ENCODE data around the gene LILRA6. TPM values are rescaled to one million over a fixed set of nuclear protein-coding genes. Genes with fewer than 3 reads are reported as not detected.

Gene LILRA6
- total RNA-seq, 1 experiment from 2014 or later: not detected

GRCh38 chr19:54248016-54248601 lies 5.5 kb upstream of the LILRA6 start:
- Histone ChIP-seq H3K9me2 (ENCODE audit: insufficient read depth) (no peaks in the 10 kb centered on the region), H3K4me1 (ENCODE audit: control insufficient read depth in 1 of 2, insufficient read depth in 2 of 2, low read length in 2 of 2) (no peaks in the 10 kb centered on the region), H3K9me3 (ENCODE audit: control insufficient read depth in 1 of 2, insufficient read depth in 1 of 2, low read depth in 1 of 2, low read length in 2 of 2) (no peaks in the 10 kb centered on the region), H3K27ac (ENCODE audit: low read depth, low read length) (no peak overlapping the region), H3K27me3 (ENCODE audit: insufficient read depth, low read length) (peaks cover 7% of the 10 kb centered on the region), H3K79me2 (ENCODE audit: insufficient read depth, low read length) (no peaks in the 10 kb centered on the region), H2AFZ (ENCODE audit: low read depth, low read length, poor library complexity, severe bottlenecking) (no peak overlapping the region), H3K9ac (ENCODE audit: low read length) (no peak overlapping the region), H4K20me1 (ENCODE audit: insufficient read depth) (no peaks in the 10 kb centered on the region), H3K36me3 (ENCODE audit: control insufficient read depth in 1 of 2, insufficient read depth in 2 of 2, low read length in 2 of 2) (no peaks in the 10 kb centered on the region), H3K4me3 (replicated peaks in 1 of 2; ENCODE audit: low read depth in 1 of 2, low read length in 2 of 2) (no peak overlapping the region), H3K4me2 (ENCODE audit: low read length) (no peak overlapping the region)
- no TSS peak for BruUV-seq (replicated peaks)
- ChIA-PET POLR2A (no interaction called here), RAD21 (ENCODE audit: low non-redundant PET in 1 of 2, low total read pairs in 2 of 2, uncharacterized antibody in 2 of 2, unreplicated experiment in 2 of 2) (no interaction called here), CTCF (no interaction called here)
- TF ChIP-seq CTCF (IDR thresholded peaks at IDR 0.05 in 2 of 3, conservative IDR thresholded peaks at IDR 0.05 in 1 of 3; ENCODE audit: borderline replicate concordance in 1 of 3, insufficient read depth in 1 of 3, low read depth in 2 of 3, low read length in 2 of 3) (no peak), MAX (IDR thresholded peaks at IDR 0.05) (no peak), FOSL1 (IDR thresholded peaks at IDR 0.05; ENCODE audit: low read depth) (no peak), TCF7L2 (IDR thresholded peaks at IDR 0.05; ENCODE audit: borderline replicate concordance, extremely low read depth, insufficient read depth, insufficient read length) (no peak), ZFX (IDR thresholded peaks at IDR 0.05) (no peak), EZH2 (IDR thresholded peaks at IDR 0.05) (no peak), POLR2AphosphoS5 (IDR thresholded peaks at IDR 0.05; ENCODE audit: low read depth, low read length) (no peak), POLR2A (IDR thresholded peaks at IDR 0.05; ENCODE audit: borderline replicate concordance, extremely low read depth, insufficient read depth, insufficient read length) (no peak), EZH2phosphoT487 (IDR thresholded peaks at IDR 0.05; ENCODE audit: borderline replicate concordance) (no peak), CEBPB (IDR thresholded peaks at IDR 0.05; ENCODE audit: low read depth) (no peak), SIN3A (IDR thresholded peaks at IDR 0.05; ENCODE audit: low read depth) (no peak)
- TF ChIP-seq, protein P1, sequence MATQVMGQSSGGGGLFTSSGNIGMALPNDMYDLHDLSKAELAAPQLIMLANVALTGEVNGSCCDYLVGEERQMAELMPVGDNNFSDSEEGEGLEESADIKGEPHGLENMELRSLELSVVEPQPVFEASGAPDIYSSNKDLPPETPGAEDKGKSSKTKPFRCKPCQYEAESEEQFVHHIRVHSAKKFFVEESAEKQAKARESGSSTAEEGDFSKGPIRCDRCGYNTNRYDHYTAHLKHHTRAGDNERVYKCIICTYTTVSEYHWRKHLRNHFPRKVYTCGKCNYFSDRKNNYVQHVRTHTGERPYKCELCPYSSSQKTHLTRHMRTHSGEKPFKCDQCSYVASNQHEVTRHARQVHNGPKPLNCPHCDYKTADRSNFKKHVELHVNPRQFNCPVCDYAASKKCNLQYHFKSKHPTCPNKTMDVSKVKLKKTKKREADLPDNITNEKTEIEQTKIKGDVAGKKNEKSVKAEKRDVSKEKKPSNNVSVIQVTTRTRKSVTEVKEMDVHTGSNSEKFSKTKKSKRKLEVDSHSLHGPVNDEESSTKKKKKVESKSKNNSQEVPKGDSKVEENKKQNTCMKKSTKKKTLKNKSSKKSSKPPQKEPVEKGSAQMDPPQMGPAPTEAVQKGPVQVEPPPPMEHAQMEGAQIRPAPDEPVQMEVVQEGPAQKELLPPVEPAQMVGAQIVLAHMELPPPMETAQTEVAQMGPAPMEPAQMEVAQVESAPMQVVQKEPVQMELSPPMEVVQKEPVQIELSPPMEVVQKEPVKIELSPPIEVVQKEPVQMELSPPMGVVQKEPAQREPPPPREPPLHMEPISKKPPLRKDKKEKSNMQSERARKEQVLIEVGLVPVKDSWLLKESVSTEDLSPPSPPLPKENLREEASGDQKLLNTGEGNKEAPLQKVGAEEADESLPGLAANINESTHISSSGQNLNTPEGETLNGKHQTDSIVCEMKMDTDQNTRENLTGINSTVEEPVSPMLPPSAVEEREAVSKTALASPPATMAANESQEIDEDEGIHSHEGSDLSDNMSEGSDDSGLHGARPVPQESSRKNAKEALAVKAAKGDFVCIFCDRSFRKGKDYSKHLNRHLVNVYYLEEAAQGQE (IDR thresholded peaks at IDR 0.05; ENCODE audit: low read depth): no peak
- TF ChIP-seq, protein P2, sequence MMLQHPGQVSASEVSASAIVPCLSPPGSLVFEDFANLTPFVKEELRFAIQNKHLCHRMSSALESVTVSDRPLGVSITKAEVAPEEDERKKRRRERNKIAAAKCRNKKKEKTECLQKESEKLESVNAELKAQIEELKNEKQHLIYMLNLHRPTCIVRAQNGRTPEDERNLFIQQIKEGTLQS (IDR thresholded peaks at IDR 0.05): no peak
- no peak for ATAC-seq
- DNase-seq (ENCODE audit: low read depth, low spot score): no peak
- intact Hi-C loops (cut with micrococcal nuclease): no loop called here

All from HCT116 (cell line).